Measurements from ENCODE around the gene TIMP2. TPM values are rescaled to one million over a fixed set of nuclear protein-coding genes. Genes with fewer than 3 reads are reported as not detected.

The TIMP2 gene
- polyA plus RNA-seq, 2 of the 4 experiments (the other 2 are of a cell fraction) = 68.1 to 166 TPM

- Histone ChIP-seq H3K4me1 (peaks cover 36% of the 10 kb centered on the region), H3K9me3 (no peaks in the 10 kb centered on the region; the same call in 2 of the 3 replicates), H3K27ac (peak overlapping the region; percentile 81 to 92), H3K4me3 (no peak overlapping the region), H3K4me2 (peak overlapping the region; percentile 59)
- FAIRE-seq (peak; percentile 7), DNase-seq (ENCODE audit: low read depth in 1 of 2, low spot score in 1 of 2) (peak; percentile 87 to 94), ATAC-seq (peak; percentile 91 to 94)
- 35% methylated on average over 17 of the region's 17 CpGs for WGBS (ENCODE audit: missing lambda C conversion rate)
- POLR2A ChIA-PET = interaction anchor here (0.5 to 0.8 kb wide), 3 partner anchors 18 to 1703 kb away, joined by 3 read pairs; no protein-coding TSS in a partner anchor
- TF ChIP-seq RAD21 (conservative IDR thresholded peaks at IDR 0.05 in 1 of 2, IDR thresholded peaks at IDR 0.05 in 1 of 2) = peak in 1 of 2 experiments; percentile 19; a peak in 1 of 5 replicates
- no peak for TF ChIP-seq POLR2AphosphoS2 (conservative IDR thresholded peaks at IDR 0.05; ENCODE audit: low read length)
- TF ChIP-seq CEBPB (IDR thresholded peaks at IDR 0.05) = 0 out of 4 replicates have a peak, but pooled peaks of 1 of the 2 experiments have one; percentile 36
- TF ChIP-seq ZSCAN20 (CRISPR knock-in tag; IDR thresholded peaks at IDR 0.05) = no peak; the same call in 1 of the 2 replicates
- no peak for TF ChIP-seq RNF2 (IDR thresholded peaks at IDR 0.05; ENCODE audit: borderline replicate concordance, low read depth)
- peak; percentile 99 for TF ChIP-seq MYC (IDR thresholded peaks at IDR 0.05; ENCODE audit: borderline replicate concordance, low read length)
- peak; percentile 22; the same call in 1 of the 2 replicates for TF ChIP-seq HOXA7 (CRISPR knock-in tag; IDR thresholded peaks at IDR 0.05)
- peak; percentile 43; the same call in 1 of the 2 replicates for TF ChIP-seq RFX5 (IDR thresholded peaks at IDR 0.05)
- no peak for TF ChIP-seq RARB (CRISPR knock-in tag; IDR thresholded peaks at IDR 0.05)
- TF ChIP-seq HDAC2 (IDR thresholded peaks at IDR 0.05) = no peak
- peak; percentile 81 for TF ChIP-seq HOXB5 (CRISPR knock-in tag; IDR thresholded peaks at IDR 0.05)
- 0 out of 2 replicates have a peak, but pooled peaks have one; percentile 55 for TF ChIP-seq HOXB13 (CRISPR knock-in tag; IDR thresholded peaks at IDR 0.05; ENCODE audit: low read depth)
- TF ChIP-seq BHLHE40 (IDR thresholded peaks at IDR 0.05; ENCODE audit: low read depth, low read length) = peak; percentile 84
- peak; percentile 77 for TF ChIP-seq JUNB (IDR thresholded peaks at IDR 0.05)
- peak; percentile 79 for TF ChIP-seq USF2 (IDR thresholded peaks at IDR 0.05)
- TF ChIP-seq CHD2 (IDR thresholded peaks at IDR 0.05; ENCODE audit: low read length, partially characterized antibody) = no peak
- peak; percentile 56; the same call in 1 of the 2 replicates for TF ChIP-seq TFCP2L1 (CRISPR knock-in tag; IDR thresholded peaks at IDR 0.05)
- TF ChIP-seq NPAS2 (CRISPR knock-in tag; IDR thresholded peaks at IDR 0.05; ENCODE audit: borderline replicate concordance) = no peak
- TF ChIP-seq POLR2A (IDR thresholded peaks at IDR 0.05; ENCODE audit: low read length) = peak; percentile 40
- peak; percentile 87 for TF ChIP-seq ATOH8 (CRISPR knock-in tag; IDR thresholded peaks at IDR 0.05; ENCODE audit: low read depth)
- no peak for TF ChIP-seq CHD4 (IDR thresholded peaks at IDR 0.05; ENCODE audit: borderline replicate concordance)
- 0 out of 2 replicates have a peak, but pooled peaks have one; percentile 38 for TF ChIP-seq FOSB (CRISPR knock-in tag; IDR thresholded peaks at IDR 0.05)
- peak; percentile 99 for TF ChIP-seq MAX (IDR thresholded peaks at IDR 0.05)
- TF ChIP-seq JUN (IDR thresholded peaks at IDR 0.05) = peak; percentile 73 to 74; a peak in 2 of 5 replicates
- TF ChIP-seq REST (IDR thresholded peaks at IDR 0.05) = no peak
- peak; percentile 58; the same call in 1 of the 3 replicates for TF ChIP-seq BCL3 (IDR thresholded peaks at IDR 0.05)
- peak; percentile 78 for TF ChIP-seq KDM1A (IDR thresholded peaks at IDR 0.05; ENCODE audit: low read depth)
- peak; percentile 83 for TF ChIP-seq FOSL2 (IDR thresholded peaks at IDR 0.05)
- peak; percentile 96 for TF ChIP-seq FOSL2 (CRISPR knock-in tag; IDR thresholded peaks at IDR 0.05)
- TF ChIP-seq E2F6 (IDR thresholded peaks at IDR 0.05; ENCODE audit: borderline replicate concordance, low read depth) = peak; percentile 76; the same call in 1 of the 2 replicates
- CTCF ChIA-PET = interaction anchor here (0.7 to 17.8 kb wide), 7 partner anchors 10 to 133 kb away, joined by 3 to 321 read pairs (median 4); no protein-coding TSS in a partner anchor
These were observed 62.8 kb downstream of the TIMP2 start for GRCh38 chr17:78862073-78863023.
